K562 (cell line): ENCODE data around the gene MTRFR. TPM values are rescaled to one million over a fixed set of nuclear protein-coding genes. Genes with fewer than 3 reads are reported as not detected.

Experiments
- ATAC-seq: fragments of 200-7000 bp; cut with Tn5 transposase; 3 replicates; pipeline ENCODE4 v1.9.1; 2020; ENCODE audit warnings: moderate library complexity
- BruUV-seq: library from RNA; stranded (reverse); fragments of 400-500 nt; replicated peaks from 2 replicates; lab custom pipeline; 2021; lab: Mats Ljungman, UMichigan
- CTCF ChIA-PET: fragments of 300-600 bp; formaldehyde crosslinking; extraction: SDS; loops from one replicate; lab custom pipeline; 2021; ENCODE audit warnings: low intra/inter-chr PET ratio; lab: Yijun Ruan, JAX
- POLR2A ChIA-PET: fragments of 300-600, 350-650 bp; sonication (Branson Sonifier 250); formaldehyde crosslinking; extraction: SDS; loops from one replicate; lab custom pipeline; 2021; ENCODE audit warnings: antibody characterized with exemption, inconsistent platforms; lab: Yijun Ruan, JAX
- DNase-seq, 4 experiments: peaks; one replicate each; pipeline versions ENCODE4 v3.0.0 to v3.0.0-alpha.2; 2011 to 2018; ENCODE audit warnings: low spot score in 3 of 4, mixed read lengths in 3 of 4; ENCODE audit errors: extremely low read depth in 1 of 4
- FAIRE-seq: peaks from 2 replicates; lab custom pipeline; 2011; peaks lifted over from hg19 to GRCh38; lab: Jason Lieb, UNC
- H2AFZ ChIP-seq: 2 replicates; pipeline ENCODE4 v1.6.0; 2011; ENCODE audit warnings: low read depth, low read length, control low read depth, inconsistent platforms
- H3K27ac ChIP-seq: fragments of 200-600 bp; 3 replicates; pipeline ENCODE4 v1.8.0; 2011; ENCODE audit warnings: low read depth, mild to moderate bottlenecking, control low read depth, inconsistent platforms, low read length, moderate library complexity, mixed read lengths; ENCODE audit errors: extremely low read depth
- H3K27me3 ChIP-seq, 2 experiments: fragments of 300-600 bp in 1 of 2; 2 replicates in 1 of 2; 3 replicates in 1 of 2; pipeline versions ENCODE4 v1.6.0 to v1.8.0; 2011; ENCODE audit warnings: inconsistent platforms in 2 of 2, low read length in 2 of 2, mild to moderate bottlenecking in 1 of 2, mixed read lengths in 1 of 2, moderate library complexity in 1 of 2; ENCODE audit not compliant: control insufficient read depth in 2 of 2, insufficient read depth in 2 of 2
- H3K36me3 ChIP-seq: fragments of 300-600 bp; 3 replicates; pipeline ENCODE4 v1.8.0; 2011; ENCODE audit warnings: mild to moderate bottlenecking, low read length, inconsistent platforms; ENCODE audit not compliant: control insufficient read depth, insufficient read depth
- H3K4me1 ChIP-seq, 2 experiments: fragments of 200-600 bp in 1 of 2; replicated peaks in 1 of 2; 2 replicates in 1 of 2; 3 replicates in 1 of 2; pipeline versions ENCODE4 v1.5.1 to v1.8.0; 2011; ENCODE audit warnings: inconsistent platforms in 2 of 2, low read length in 2 of 2, mild to moderate bottlenecking in 1 of 2, mixed read lengths in 1 of 2, moderate library complexity in 1 of 2; ENCODE audit not compliant: control insufficient read depth in 2 of 2, insufficient read depth in 2 of 2
- H3K4me2 ChIP-seq: 2 replicates; pipeline ENCODE4 v1.6.1; 2011; ENCODE audit warnings: low read length, control low read depth, inconsistent platforms, mixed read lengths; ENCODE audit not compliant: insufficient read depth
- H3K4me3 ChIP-seq: fragments of 200-600 bp; sonication (generic), shearing (Covaris generic); 2 replicates; pipeline ENCODE4 v1.5.1; 2016; ENCODE audit warnings: control low read depth, inconsistent platforms
- H3K79me2 ChIP-seq: fragments of 200-600 bp; 3 replicates; pipeline ENCODE4 v1.8.0; 2011; ENCODE audit warnings: low read length, inconsistent platforms; ENCODE audit not compliant: control insufficient read depth, insufficient read depth
- H3K9ac ChIP-seq, 2 experiments: 2 replicates each; pipeline versions ENCODE4 v1.6.0 to v1.6.1; 2011; ENCODE audit warnings: low read depth in 2 of 2, low read length in 2 of 2, control low read depth in 1 of 2, inconsistent platforms in 1 of 2, mild to moderate bottlenecking in 1 of 2, mixed read lengths in 1 of 2; ENCODE audit not compliant: insufficient read depth in 1 of 2
- H3K9me1 ChIP-seq: one replicate; pipeline ENCODE4 v1.6.0; 2011; ENCODE audit warnings: inconsistent platforms, mild to moderate bottlenecking, low read length, moderate library complexity; ENCODE audit not compliant: control insufficient read depth, insufficient read depth
- H3K9me3 ChIP-seq: replicated peaks from 2 replicates; pipeline ENCODE4 v1.5.1; 2011; ENCODE audit warnings: low read depth, low read length, inconsistent platforms; ENCODE audit not compliant: control insufficient read depth, insufficient read depth
- H4K20me1 ChIP-seq: replicated peaks from 2 replicates; pipeline ENCODE4 v1.6.1; 2011; ENCODE audit warnings: low read length, inconsistent platforms, mixed read lengths; ENCODE audit not compliant: control insufficient read depth, insufficient read depth
- GATA2 ChIP-seq: sonication (generic); formaldehyde crosslinking; IDR thresholded peaks from 2 replicates; pipeline ENCODE4 v1.4.0; 2020; ENCODE audit warnings: mild to moderate bottlenecking, missing genetic modification reagents
- MAZ ChIP-seq, 2 experiments: fragments of 450-650 bp in 1 of 2; sonication (generic) in 1 of 2; formaldehyde crosslinking; IDR thresholded peaks in 1 of 2; conservative IDR thresholded peaks in 1 of 2; 2 replicates each; pipeline versions ENCODE4 v1.4.0 to v1.5.0; 2020; ENCODE audit warnings: mild to moderate bottlenecking in 1 of 2, missing genetic modification reagents in 1 of 2
- NR3C1 ChIP-seq: sonication (generic); formaldehyde crosslinking; IDR thresholded peaks from 2 replicates; pipeline ENCODE4 v1.8.1; 2022; ENCODE audit warnings: missing genetic modification reagents
- PPARD ChIP-seq: fragments of 250-450 bp; sonication (Bioruptor Pico); IDR thresholded peaks from 2 replicates; pipeline ENCODE4 v1.8.0; 2022; ENCODE audit warnings: inconsistent platforms, mild to moderate bottlenecking, moderate library complexity
- PTTG1 ChIP-seq: fragments of 450-650 bp; IDR thresholded peaks from 2 replicates; pipeline ENCODE4 v1.6.1; 2016; ENCODE audit warnings: low read depth, mild to moderate bottlenecking, missing genetic modification characterization, missing compliant biosample characterization
- RFX1 ChIP-seq: fragments of 450-650 bp; IDR thresholded peaks from 2 replicates; pipeline ENCODE4 v1.6.1; 2016; ENCODE audit warnings: mild to moderate bottlenecking, moderate library complexity
- USF2 ChIP-seq: sonication (generic); formaldehyde crosslinking; IDR thresholded peaks from 2 replicates; pipeline ENCODE4 v1.5.0; 2020; ENCODE audit warnings: missing genetic modification reagents
- WGBS: fragments of 100-300 bp; shearing (Covaris generic); methylation state at CpG from one replicate; pipeline ENCODE4 v1.1.6; 2016; ENCODE audit warnings: low coverage, mixed read lengths; ENCODE audit not compliant: insufficient coverage; ENCODE audit errors: missing lambda C conversion rate; 5-methylcytosine and 5-hydroxymethylcytosine counted together
- in situ Hi-C: fragments of 300-500 bp; cut with MboI; formaldehyde crosslinking; loops from 4 replicates; pipeline ENCODE4 v1.15.0; 2018; ENCODE audit warnings: inconsistent platforms, mixed read lengths
- intact Hi-C: fragments of 100-400 bp; cut with micrococcal nuclease; formaldehyde crosslinking; loops from 2 replicates; pipeline ENCODE4 v1.14.2; 2022
- polyA plus RNA-seq, 8 experiments: library from polyadenylated mRNA; depleted of rRNA in 4 of 8; stranded (reverse) in 5 of 8; unstranded in 3 of 8; fragments of >200 nt; fragmentation: Nextera tagmentation in 2 of 8; fragmentation: Illumina TruSeq in 1 of 8; extraction: Ambion mirVana in 2 of 8; extraction: Trizol in 1 of 8; gene quantifications; 2 replicates each; pipeline versions ENCODE4 v1.2.1 to v1.2.3, GENCODE V29; 2011 to 2014; ENCODE audit warnings: inconsistent platforms in 1 of 8, missing spikeins in 1 of 8
- total RNA-seq, 7 experiments: library from RNA; depleted of rRNA in 6 of 7; stranded (reverse); fragments of >200 nt in 6 of 7; fragmentation: Illumina TruSeq in 2 of 7; extraction: Trizol in 2 of 7; gene quantifications; 2 replicates each; pipeline versions ENCODE4 v1.2.1 to v1.2.3, GENCODE V29; 2011 to 2021; ENCODE audit warnings: low replicate concordance in 1 of 7

The MTRFR gene
- total and polyA plus RNA-seq, 9 of the 15 experiments (the other 6 are each of a cell fraction or from before 2014, with no cell fraction given) = 16.7 to 55.6 (median 34.7) TPM

- ATAC-seq (no peak), FAIRE-seq (no peak), DNase-seq (no peak)
- Histone ChIP-seq H3K4me3 (no peak overlapping the region), H2AFZ (no peak overlapping the region), H3K4me2 (no peak overlapping the region), H3K9me3 (no peaks in the 10 kb centered on the region), H3K79me2 (peaks cover 27% of the 10 kb centered on the region), H3K36me3 (peaks cover 40% of the 10 kb centered on the region; the same call in 2 of the 3 replicates), H3K27ac (no peak overlapping the region), H3K27me3 (no peaks in the 10 kb centered on the region), H3K4me1 (peaks cover 6 to 44% of the 10 kb centered on the region in 2 experiments; a peak in 2 of 5 replicates), H4K20me1 (no peaks in the 10 kb centered on the region), H3K9ac (peak overlapping the region in 1 of 2 experiments; percentile 78; a peak in 2 of 4 replicates), H3K9me1 (no peaks in the 10 kb centered on the region)
- intact Hi-C loops = no loop called here
- in situ Hi-C loops = no loop called here
- TF ChIP-seq MAZ (CRISPR knock-in tag; conservative IDR thresholded peaks at IDR 0.05 in 1 of 2, IDR thresholded peaks at IDR 0.05 in 1 of 2) (no peak), PTTG1 (tag) (no peak), USF2 (CRISPR knock-in tag) (no peak), NR3C1 (CRISPR knock-in tag) (no peak), RFX1 (no peak), GATA2 (CRISPR knock-in tag) (no peak), PPARD (CRISPR knock-in tag) (no peak)
- ChIA-PET CTCF (no interaction called here), POLR2A (interaction anchor here (0.6 to 1.3 kb wide), 4 partner anchors 8 to 242 kb away, joined by 3 to 4 read pairs (median 3); no protein-coding TSS in a partner anchor)
- BruUV-seq = no TSS peak
- 82% methylated on average over 16 of the region's 19 CpGs for WGBS
Measured at GRCh38 chr12:123266679-123267277, 33.5 kb downstream of the MTRFR start.
